BE2C (cell line): ENCODE data around the gene ZNF69.
"Not testable (repeated sequence)": the region's sequence is repeated elsewhere in the genome, so short reads cannot be mapped to it uniquely, and the experiment has no call there.

Experiments used
- DNase-seq: peaks from one replicate; pipeline ENCODE4 v3.0.0-alpha.2; 2020
- H3K27me3 ChIP-seq: fragments of 250-450 bp; sonication (Bioruptor Pico); 2 replicates; pipeline ENCODE4 v1.5.1; 2020; ENCODE audit warnings: mild to moderate bottlenecking
- H3K36me3 ChIP-seq: fragments of 250-450 bp; sonication (Bioruptor Pico); 2 replicates; pipeline ENCODE4 v1.5.1; 2020; ENCODE audit warnings: mild to moderate bottlenecking
- H3K4me1 ChIP-seq: fragments of 250-450 bp; sonication (Bioruptor Pico); 2 replicates; pipeline ENCODE4 v1.5.1; 2020
- H3K4me3 ChIP-seq: 2 replicates; pipeline ENCODE4 v1.5.1; 2011; ENCODE audit warnings: low read depth, low read length
- H3K9me3 ChIP-seq: fragments of 250-450 bp; sonication (Bioruptor Pico); 2 replicates; pipeline ENCODE4 v1.5.1; 2020
- CTCF ChIP-seq: IDR thresholded peaks from 2 replicates; pipeline ENCODE4 v1.5.1; 2012; ENCODE audit warnings: mild to moderate bottlenecking, low read depth, low read length

Gene ZNF69

GRCh38 chr19:11942008-11942842 lies 54.6 kb downstream of the ZNF69 start:
- Histone ChIP-seq H3K36me3 (peaks cover 3% of the 10 kb centered on the region; the same call in 1 of the 2 replicates), H3K9me3 (peaks cover 6% of the 10 kb centered on the region; the same call in 1 of the 2 replicates)

GRCh38 chr19:11942843-11943108 lies 55.2 kb downstream of the ZNF69 start:
- no peak for DNase-seq
- Histone ChIP-seq H3K4me1 (no peaks in the 10 kb centered on the region), H3K9me3 (peaks cover 6% of the 10 kb centered on the region; the same call in 1 of the 2 replicates), H3K4me3 (no peak overlapping the region), H3K27me3 (no peaks in the 10 kb centered on the region), H3K36me3 (peaks cover 8% of the 10 kb centered on the region; the same call in 1 of the 2 replicates)
- TF ChIP-seq CTCF, result no peak

More at GRCh38 chr19:11942008-11942842, 54.6 kb downstream of the ZNF69 start:
- no peaks in the 10 kb centered on the region for H3K4me1 ChIP-seq
- no peak for TF ChIP-seq CTCF
- no peak overlapping the region for H3K4me3 ChIP-seq
- DNase-seq, result no peak
- no peaks in the 10 kb centered on the region for H3K27me3 ChIP-seq

GRCh38 chr19:11944656-11945055 lies 57.1 kb downstream of the ZNF69 start:
- no peak for DNase-seq
- H3K9me3 ChIP-seq, result peaks cover 6% of the 10 kb centered on the region
- H3K36me3 ChIP-seq, result peaks cover 27% of the 10 kb centered on the region
- no peak overlapping the region for H3K4me3 ChIP-seq
- H3K4me1 ChIP-seq, result no peaks in the 10 kb centered on the region
- H3K27me3 ChIP-seq, result no peaks in the 10 kb centered on the region
- TF ChIP-seq CTCF, result no peak

- H3K9me3 ChIP-seq, result peaks cover 18% of the 10 kb centered on the region
- DNase-seq, result no peak
- no peak for TF ChIP-seq CTCF
- H3K4me1 ChIP-seq, result no peaks in the 10 kb centered on the region
- no peak overlapping the region for H3K4me3 ChIP-seq
- H3K27me3 ChIP-seq, result no peaks in the 10 kb centered on the region
- peaks cover 47% of the 10 kb centered on the region for H3K36me3 ChIP-seq
Measured at GRCh38 chr19:11948646-11949045, 61.1 kb downstream of the ZNF69 start.

GRCh38 chr19:11949201-11949600 lies 61.6 kb downstream of the ZNF69 start:
- Histone ChIP-seq H3K36me3 (peaks cover 47% of the 10 kb centered on the region), H3K4me1 (no peaks in the 10 kb centered on the region), H3K27me3 (no peaks in the 10 kb centered on the region), H3K4me3 (no peak overlapping the region), H3K9me3 (peaks cover 18% of the 10 kb centered on the region)
- DNase-seq, result no peak
- no peak for TF ChIP-seq CTCF

GRCh38 chr19:11949614-11950080 lies 62.1 kb downstream of the ZNF69 start:
- H3K9me3 ChIP-seq, result peaks cover 16% of the 10 kb centered on the region
- DNase-seq, H3K4me1 ChIP-seq, H3K4me3 ChIP-seq, H3K27me3 ChIP-seq: not testable (repeated sequence)
- peaks cover 47% of the 10 kb centered on the region for H3K36me3 ChIP-seq
